ENCODE data around the gene FUS. TPM values are rescaled to one million over a fixed set of nuclear protein-coding genes. Genes with fewer than 3 reads are reported as not detected.

The FUS gene
- total and polyA plus RNA-seq, 9 of the 15 experiments (the other 6 are each of a cell fraction or from before 2014, with no cell fraction given): 43.9 to 575 (median 87.2) TPM

GRCh38 chr16:31142109-31143010, 37.6 kb upstream of the FUS start (continued):
- no peak for TF ChIP-seq NR4A1 (CRISPR knock-in tag; IDR thresholded peaks at IDR 0.05)
- TF ChIP-seq NR4A1 (tag; IDR thresholded peaks at IDR 0.05): peak; percentile 77; the same call in 1 of the 2 replicates
- TF ChIP-seq ZKSCAN1 (IDR thresholded peaks at IDR 0.05; ENCODE audit: low read depth, low read length): peak; percentile 71
- no peak for TF ChIP-seq BACH1 (tag; IDR thresholded peaks at IDR 0.05)
- no peak for TF ChIP-seq ZNF408 (CRISPR knock-in tag; IDR thresholded peaks at IDR 0.05; ENCODE audit: low read depth)
- TF ChIP-seq HDAC8 (tag; IDR thresholded peaks at IDR 0.05): no peak
- TF ChIP-seq ATF7 (IDR thresholded peaks at IDR 0.05): peak; percentile 64; the same call in 1 of the 2 replicates
- no peak for TF ChIP-seq MEIS2 (IDR thresholded peaks at IDR 0.05; ENCODE audit: partially characterized antibody)
- TF ChIP-seq NR1H2 (CRISPR knock-in tag; IDR thresholded peaks at IDR 0.05): no peak
- TF ChIP-seq, protein P1, sequence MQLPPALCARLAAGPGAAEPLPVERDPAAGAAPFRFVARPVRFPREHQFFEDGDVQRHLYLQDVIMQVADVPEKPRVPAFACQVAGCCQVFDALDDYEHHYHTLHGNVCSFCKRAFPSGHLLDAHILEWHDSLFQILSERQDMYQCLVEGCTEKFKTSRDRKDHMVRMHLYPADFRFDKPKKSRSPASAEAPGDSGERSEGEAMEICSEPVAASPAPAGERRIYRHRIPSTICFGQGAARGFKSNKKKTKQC (CRISPR knock-in tag; IDR thresholded peaks at IDR 0.05): no peak
- no peak for TF ChIP-seq RBM15 (IDR thresholded peaks at IDR 0.05; ENCODE audit: insufficient read depth, low read length)
- peak; percentile 60; the same call in 1 of the 2 replicates for TF ChIP-seq SUPT5H (IDR thresholded peaks at IDR 0.05)
- no peak for TF ChIP-seq EP300 (IDR thresholded peaks at IDR 0.05; ENCODE audit: low read length)
- TF ChIP-seq TEAD4 (IDR thresholded peaks at IDR 0.05; ENCODE audit: low read length): no peak
- TF ChIP-seq TEAD4 (CRISPR knock-in tag; IDR thresholded peaks at IDR 0.05; ENCODE audit: borderline replicate concordance): no peak
- TF ChIP-seq ZNF512 (tag; IDR thresholded peaks at IDR 0.05): no peak
- TF ChIP-seq CTCF (IDR thresholded peaks at IDR 0.05 in 2 of 3, conservative IDR thresholded peaks at IDR 0.05 in 1 of 3; ENCODE audit: insufficient read depth in 2 of 3, low read depth in 1 of 3, low read length in 3 of 3): peak; percentile 89 to 95 (median 93)
- no peak for TF ChIP-seq RNF219 (CRISPR knock-in tag; IDR thresholded peaks at IDR 0.05)
- TF ChIP-seq SMARCA5 (IDR thresholded peaks at IDR 0.05): no peak
- TF ChIP-seq, protein P2, sequence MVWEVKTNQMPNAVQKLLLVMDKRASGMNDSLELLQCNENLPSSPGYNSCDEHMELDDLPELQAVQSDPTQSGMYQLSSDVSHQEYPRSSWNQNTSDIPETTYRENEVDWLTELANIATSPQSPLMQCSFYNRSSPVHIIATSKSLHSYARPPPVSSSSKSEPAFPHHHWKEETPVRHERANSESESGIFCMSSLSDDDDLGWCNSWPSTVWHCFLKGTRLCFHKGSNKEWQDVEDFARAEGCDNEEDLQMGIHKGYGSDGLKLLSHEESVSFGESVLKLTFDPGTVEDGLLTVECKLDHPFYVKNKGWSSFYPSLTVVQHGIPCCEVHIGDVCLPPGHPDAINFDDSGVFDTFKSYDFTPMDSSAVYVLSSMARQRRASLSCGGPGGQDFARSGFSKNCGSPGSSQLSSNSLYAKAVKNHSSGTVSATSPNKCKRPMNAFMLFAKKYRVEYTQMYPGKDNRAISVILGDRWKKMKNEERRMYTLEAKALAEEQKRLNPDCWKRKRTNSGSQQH (CRISPR knock-in tag; IDR thresholded peaks at IDR 0.05): no peak
- no peak for TF ChIP-seq NUFIP1 (IDR thresholded peaks at IDR 0.05; ENCODE audit: partially characterized antibody)
- TF ChIP-seq BRD4 (IDR thresholded peaks at IDR 0.05): no peak
